BE2C (cell line): ENCODE measurements around the gene RPH3AL.

Experiments used
- DNase-seq: peaks from one replicate; pipeline ENCODE4 v3.0.0-alpha.2; 2020
- H3K27me3 ChIP-seq: fragments of 250-450 bp; sonication (Bioruptor Pico); 2 replicates; pipeline ENCODE4 v1.5.1; 2020; ENCODE audit warnings: mild to moderate bottlenecking
- H3K36me3 ChIP-seq: fragments of 250-450 bp; sonication (Bioruptor Pico); 2 replicates; pipeline ENCODE4 v1.5.1; 2020; ENCODE audit warnings: mild to moderate bottlenecking
- H3K4me1 ChIP-seq: fragments of 250-450 bp; sonication (Bioruptor Pico); 2 replicates; pipeline ENCODE4 v1.5.1; 2020
- H3K4me3 ChIP-seq: 2 replicates; pipeline ENCODE4 v1.5.1; 2011; ENCODE audit warnings: low read depth, low read length
- H3K9me3 ChIP-seq: fragments of 250-450 bp; sonication (Bioruptor Pico); 2 replicates; pipeline ENCODE4 v1.5.1; 2020
- TF ChIP-seq, protein P1 (sequence below): IDR thresholded peaks from 2 replicates; pipeline ENCODE4 v1.5.1; 2012; ENCODE audit warnings: mild to moderate bottlenecking, low read depth, low read length

Gene RPH3AL

GRCh38 chr17:332023-332422 lies 20.6 kb downstream of the RPH3AL start:
- TF ChIP-seq, protein P1, sequence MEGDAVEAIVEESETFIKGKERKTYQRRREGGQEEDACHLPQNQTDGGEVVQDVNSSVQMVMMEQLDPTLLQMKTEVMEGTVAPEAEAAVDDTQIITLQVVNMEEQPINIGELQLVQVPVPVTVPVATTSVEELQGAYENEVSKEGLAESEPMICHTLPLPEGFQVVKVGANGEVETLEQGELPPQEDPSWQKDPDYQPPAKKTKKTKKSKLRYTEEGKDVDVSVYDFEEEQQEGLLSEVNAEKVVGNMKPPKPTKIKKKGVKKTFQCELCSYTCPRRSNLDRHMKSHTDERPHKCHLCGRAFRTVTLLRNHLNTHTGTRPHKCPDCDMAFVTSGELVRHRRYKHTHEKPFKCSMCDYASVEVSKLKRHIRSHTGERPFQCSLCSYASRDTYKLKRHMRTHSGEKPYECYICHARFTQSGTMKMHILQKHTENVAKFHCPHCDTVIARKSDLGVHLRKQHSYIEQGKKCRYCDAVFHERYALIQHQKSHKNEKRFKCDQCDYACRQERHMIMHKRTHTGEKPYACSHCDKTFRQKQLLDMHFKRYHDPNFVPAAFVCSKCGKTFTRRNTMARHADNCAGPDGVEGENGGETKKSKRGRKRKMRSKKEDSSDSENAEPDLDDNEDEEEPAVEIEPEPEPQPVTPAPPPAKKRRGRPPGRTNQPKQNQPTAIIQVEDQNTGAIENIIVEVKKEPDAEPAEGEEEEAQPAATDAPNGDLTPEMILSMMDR, result no peak
- DNase-seq, result no peak
- no peaks in the 10 kb centered on the region for H3K36me3 ChIP-seq
- H3K4me3 ChIP-seq, result no peak overlapping the region
- H3K27me3 ChIP-seq, result no peaks in the 10 kb centered on the region
- H3K9me3 ChIP-seq, result no peaks in the 10 kb centered on the region
- no peaks in the 10 kb centered on the region for H3K4me1 ChIP-seq

- Histone ChIP-seq H3K36me3 (no peaks in the 10 kb centered on the region), H3K4me3 (no peak overlapping the region), H3K27me3 (no peaks in the 10 kb centered on the region), H3K4me1 (no peaks in the 10 kb centered on the region), H3K9me3 (no peaks in the 10 kb centered on the region)
- TF ChIP-seq, protein P1, result no peak
- no peak for DNase-seq
Measured at GRCh38 chr17:330993-331701, 21.5 kb downstream of the RPH3AL start.

GRCh38 chr17:329784-330420 lies 22.7 kb downstream of the RPH3AL start:
- Histone ChIP-seq H3K4me1 (no peaks in the 10 kb centered on the region), H3K27me3 (no peaks in the 10 kb centered on the region), H3K9me3 (no peaks in the 10 kb centered on the region), H3K36me3 (no peaks in the 10 kb centered on the region), H3K4me3 (no peak overlapping the region)
- no peak for DNase-seq
- TF ChIP-seq, protein P1, result no peak

DNA sequence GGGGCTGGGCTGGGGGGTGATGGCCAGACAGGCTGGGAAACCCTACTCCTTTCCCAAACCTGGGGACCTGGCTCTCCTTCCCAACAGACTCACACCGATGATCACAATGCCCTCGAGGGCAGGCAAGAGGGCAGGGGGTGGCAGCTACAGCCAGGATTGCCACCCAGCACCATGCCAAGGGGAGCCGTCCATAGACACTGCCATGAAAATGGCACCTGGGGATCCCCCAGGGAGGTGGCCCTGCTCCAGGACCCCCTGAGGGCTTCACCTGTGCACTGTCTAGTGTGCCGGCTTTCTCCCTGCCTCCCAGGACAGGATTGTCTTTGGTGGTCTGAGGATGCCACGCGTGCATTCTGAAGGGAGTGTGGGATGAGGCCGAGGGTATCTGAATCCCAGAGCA lies 24.6 kb downstream of the RPH3AL start:
- no peaks in the 10 kb centered on the region for H3K9me3 ChIP-seq
- no peaks in the 10 kb centered on the region for H3K36me3 ChIP-seq
- no peak for DNase-seq
- H3K4me1 ChIP-seq, result no peaks in the 10 kb centered on the region
- no peaks in the 10 kb centered on the region for H3K27me3 ChIP-seq
- no peak overlapping the region for H3K4me3 ChIP-seq
- TF ChIP-seq, protein P1, result no peak

GRCh38 chr17:327296-327695 lies 25.3 kb downstream of the RPH3AL start:
- no peaks in the 10 kb centered on the region for H3K36me3 ChIP-seq
- H3K9me3 ChIP-seq, result no peaks in the 10 kb centered on the region
- H3K4me3 ChIP-seq, result no peak overlapping the region
- DNase-seq, result no peak
- TF ChIP-seq, protein P1, result no peak
- H3K4me1 ChIP-seq, result no peaks in the 10 kb centered on the region
- H3K27me3 ChIP-seq, result no peaks in the 10 kb centered on the region

- no peaks in the 10 kb centered on the region for H3K36me3 ChIP-seq
- H3K9me3 ChIP-seq, result no peaks in the 10 kb centered on the region
- no peaks in the 10 kb centered on the region for H3K27me3 ChIP-seq
- no peaks in the 10 kb centered on the region for H3K4me1 ChIP-seq
- no peak overlapping the region for H3K4me3 ChIP-seq
- DNase-seq, result no peak
- TF ChIP-seq, protein P1, result no peak
Measured at GRCh38 chr17:326010-326621, 26.5 kb downstream of the RPH3AL start.
